Kidney epithelial cell (primary cell): Measurements from ENCODE around the gene PDE6B. TPM values are rescaled to one million over a fixed set of nuclear protein-coding genes. Genes with fewer than 3 reads are reported as not detected.

ENCODE experiments used
- DNase-seq: peaks from one replicate; pipeline ENCODE4 v3.0.0-alpha.2; 2010; ENCODE audit warnings: low read depth
- H3K27me3 ChIP-seq: 2 replicates; pipeline ENCODE4 v1.6.0; 2011; ENCODE audit warnings: low read length; ENCODE audit not compliant: control insufficient read depth, insufficient read depth
- H3K36me3 ChIP-seq: 2 replicates; pipeline ENCODE4 v1.5.1; 2011; ENCODE audit warnings: low read length; ENCODE audit not compliant: control insufficient read depth, insufficient read depth
- H3K4me3 ChIP-seq: 2 replicates; pipeline ENCODE4 v1.5.1; 2011; ENCODE audit warnings: low read depth, mild to moderate bottlenecking, control low read depth, low read length
- CTCF ChIP-seq: IDR thresholded peaks from 2 replicates; pipeline ENCODE4 v1.5.1; 2011; ENCODE audit warnings: mild to moderate bottlenecking, moderate library complexity, low read length, control low read depth, inconsistent platforms; ENCODE audit not compliant: insufficient read depth, poor library complexity, severe bottlenecking
- total RNA-seq: library from RNA; depleted of rRNA; stranded (reverse); fragments of >200 nt; gene quantifications from 2 replicates; pipeline ENCODE4 v1.2.3, GENCODE V29; 2015

Gene PDE6B
- total RNA-seq, 1 donor from 2014 or later: 17.1 TPM

- DNase-seq: no peak
- TF ChIP-seq CTCF: no peak
- Histone ChIP-seq H3K36me3 (no peaks in the 10 kb centered on the region), H3K4me3 (no peak overlapping the region), H3K27me3 (peaks cover 12% of the 10 kb centered on the region)
These were observed 33.6 kb downstream of the PDE6B start for GRCh38 chr4:658681-659667.

GRCh38 chr4:659851-660250, 34.5 kb downstream of the PDE6B start:
- H3K27me3 ChIP-seq: peaks cover 9% of the 10 kb centered on the region
- no peak for TF ChIP-seq CTCF
- no peak for DNase-seq

GRCh38 chr4:660401-660800, 35.0 kb downstream of the PDE6B start:
- DNase-seq: no peak
- H3K36me3 ChIP-seq: no peaks in the 10 kb centered on the region
- H3K27me3 ChIP-seq: peaks cover 4% of the 10 kb centered on the region
- no peak overlapping the region for H3K4me3 ChIP-seq
- TF ChIP-seq CTCF: no peak

More at GRCh38 chr4:659851-660250, 34.5 kb downstream of the PDE6B start:
- no peak overlapping the region for H3K4me3 ChIP-seq
- H3K36me3 ChIP-seq: no peaks in the 10 kb centered on the region

- no peak for DNase-seq
- H3K36me3 ChIP-seq: no peaks in the 10 kb centered on the region
- peaks cover 3% of the 10 kb centered on the region for H3K27me3 ChIP-seq
- TF ChIP-seq CTCF: no peak
- H3K4me3 ChIP-seq: no peak overlapping the region
These were observed 35.9 kb downstream of the PDE6B start for GRCh38 chr4:661231-661630.

- DNase-seq: no peak
- H3K36me3 ChIP-seq: no peaks in the 10 kb centered on the region
- H3K27me3 ChIP-seq: peaks cover 3% of the 10 kb centered on the region
These were observed 36.7 kb downstream of the PDE6B start for GRCh38 chr4:661881-662761.

More at GRCh38 chr4:661881-662761, 36.7 kb downstream of the PDE6B start:
- no peak for TF ChIP-seq CTCF
- H3K4me3 ChIP-seq: no peak overlapping the region
